HEK293T (cell line): ENCODE results near the gene LPO.

Experiments used
- CTCF ChIA-PET: fragments of 350-600 bp; formaldehyde crosslinking; extraction: SDS; loops from one replicate; lab custom pipeline; 2021; ENCODE audit warnings: antibody characterized with exemption, inconsistent platforms; lab: Yijun Ruan, JAX
- POLR2A ChIA-PET: fragments of 350-600 bp; formaldehyde crosslinking; extraction: SDS; loops from one replicate; lab custom pipeline; 2020; ENCODE audit warnings: antibody characterized with exemption, inconsistent platforms; lab: Yijun Ruan, JAX
- DNase-seq: peaks from one replicate; pipeline ENCODE4 v3.0.0; 2012; ENCODE audit warnings: mixed read lengths; ENCODE audit errors: extremely low spot score
- ARNT ChIP-seq: fragments of 450-650 bp; IDR thresholded peaks from 2 replicates; pipeline ENCODE4 v1.6.1; 2017; ENCODE audit warnings: mild to moderate bottlenecking
- BHLHE40 ChIP-seq: fragments of 450-650 bp; IDR thresholded peaks from 2 replicates; pipeline ENCODE4 v1.6.1; 2016; ENCODE audit warnings: mild to moderate bottlenecking, moderate library complexity, borderline replicate concordance
- CTBP1 ChIP-seq: fragments of 450-650 bp; IDR thresholded peaks from 2 replicates; pipeline ENCODE4 v1.6.1; 2016; ENCODE audit warnings: borderline replicate concordance
- ELF4 ChIP-seq: fragments of 450-650 bp; IDR thresholded peaks from 2 replicates; pipeline ENCODE4 v1.6.1; 2017; ENCODE audit warnings: antibody characterized with exemption
- FOXA1 ChIP-seq: fragments of 450-650 bp; IDR thresholded peaks from 2 replicates; pipeline ENCODE4 v1.6.1; 2016; ENCODE audit warnings: mild to moderate bottlenecking
- FOXK2 ChIP-seq: fragments of 450-650 bp; IDR thresholded peaks from 2 replicates; pipeline ENCODE4 v1.6.1; 2016; ENCODE audit warnings: mild to moderate bottlenecking
- FOXM1 ChIP-seq: fragments of 450-650 bp; IDR thresholded peaks from 2 replicates; pipeline ENCODE4 v1.6.1; 2017; ENCODE audit warnings: mild to moderate bottlenecking, borderline replicate concordance
- HDGF ChIP-seq: fragments of 450-650 bp; IDR thresholded peaks from 2 replicates; pipeline ENCODE4 v1.6.1; 2017; ENCODE audit warnings: antibody characterized with exemption, borderline replicate concordance
- L3MBTL2 ChIP-seq: fragments of 450-650 bp; conservative IDR thresholded peaks from 2 replicates; pipeline ENCODE4 v1.6.1; 2016; ENCODE audit warnings: mild to moderate bottlenecking
- LEF1 ChIP-seq: fragments of 450-650 bp; IDR thresholded peaks from 2 replicates; pipeline ENCODE4 v1.6.1; 2017; ENCODE audit warnings: mild to moderate bottlenecking, borderline replicate concordance
- NFRKB ChIP-seq: fragments of 450-650 bp; IDR thresholded peaks from 2 replicates; pipeline ENCODE4 v1.6.1; 2016; ENCODE audit warnings: mild to moderate bottlenecking, moderate library complexity
- SP1 ChIP-seq: fragments of 450-650 bp; IDR thresholded peaks from 2 replicates; pipeline ENCODE4 v1.6.1; 2017
- SUZ12 ChIP-seq: fragments of 450-650 bp; IDR thresholded peaks from 2 replicates; pipeline ENCODE4 v1.6.1; 2016; ENCODE audit warnings: mild to moderate bottlenecking
- ZNF384 ChIP-seq: fragments of 450-650 bp; IDR thresholded peaks from 2 replicates; pipeline ENCODE4 v1.6.1; 2016
- TF ChIP-seq, protein P1 (sequence below): fragments of 450-650 bp; IDR thresholded peaks from 2 replicates; pipeline ENCODE4 v1.6.1; 2016

The LPO gene

GRCh38 chr17:58308985-58309917 lies 70.9 kb downstream of the LPO start:
- no peak for DNase-seq
- TF ChIP-seq SUZ12 (no peak), HDGF (no peak)
- ChIA-PET POLR2A (interaction anchor here (2.9 kb wide), 1 partner anchor 43 kb away, joined by 9 read pairs; the partner anchor contains the start of gene SUPT4H1), CTCF (interaction anchor here (1.2 to 2.1 kb wide), 2 partner anchors 8 to 108 kb away, joined by 3 to 8 read pairs; partner anchors contain the start of gene RNF43)

DNA sequence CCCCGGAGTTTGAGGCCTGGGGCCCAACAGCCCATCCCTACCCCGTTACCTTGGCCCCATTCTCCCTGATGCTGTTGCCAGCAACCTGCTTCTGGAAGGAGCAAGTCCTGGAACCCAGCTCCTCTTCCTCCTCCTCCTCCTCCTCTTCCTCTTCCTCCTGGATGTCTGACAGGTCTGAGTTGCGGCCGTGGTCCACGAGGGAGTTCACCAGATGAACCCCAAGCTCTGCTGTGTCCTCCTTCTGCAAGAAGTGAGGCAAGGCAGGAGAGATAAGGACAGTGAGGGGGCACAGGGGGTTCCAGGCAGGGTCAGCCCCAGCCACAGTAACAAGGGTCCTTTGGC lies 71.5 kb downstream of the LPO start:
- CTCF ChIA-PET: interaction anchor here (1.2 kb wide), 1 partner anchor 8 kb away, joined by 3 read pairs; no protein-coding TSS in a partner anchor
- DNase-seq: no peak
- POLR2A ChIA-PET: interaction anchor here (2.9 kb wide), 1 partner anchor 42 kb away, joined by 9 read pairs; the partner anchor contains the start of gene SUPT4H1
- TF ChIP-seq NFRKB: no peak
- no peak for TF ChIP-seq HDGF
- TF ChIP-seq SP1: no peak
- TF ChIP-seq, protein P1, sequence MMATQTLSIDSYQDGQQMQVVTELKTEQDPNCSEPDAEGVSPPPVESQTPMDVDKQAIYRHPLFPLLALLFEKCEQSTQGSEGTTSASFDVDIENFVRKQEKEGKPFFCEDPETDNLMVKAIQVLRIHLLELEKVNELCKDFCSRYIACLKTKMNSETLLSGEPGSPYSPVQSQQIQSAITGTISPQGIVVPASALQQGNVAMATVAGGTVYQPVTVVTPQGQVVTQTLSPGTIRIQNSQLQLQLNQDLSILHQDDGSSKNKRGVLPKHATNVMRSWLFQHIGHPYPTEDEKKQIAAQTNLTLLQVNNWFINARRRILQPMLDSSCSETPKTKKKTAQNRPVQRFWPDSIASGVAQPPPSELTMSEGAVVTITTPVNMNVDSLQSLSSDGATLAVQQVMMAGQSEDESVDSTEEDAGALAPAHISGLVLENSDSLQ: no peak
- no peak for TF ChIP-seq CTBP1
- TF ChIP-seq FOXM1: no peak
- no peak for TF ChIP-seq ELF4
- TF ChIP-seq FOXA1: no peak
- no peak for TF ChIP-seq LEF1

GRCh38 chr17:58310511-58311428 lies 72.4 kb downstream of the LPO start:
- DNase-seq: no peak
- no peak for TF ChIP-seq CTBP1
- no peak for TF ChIP-seq NFRKB
- TF ChIP-seq BHLHE40: no peak
- no peak for TF ChIP-seq ELF4
- no peak for TF ChIP-seq FOXA1
- TF ChIP-seq ZNF384: no peak
- no peak for TF ChIP-seq SUZ12
- no peak for TF ChIP-seq FOXM1
- TF ChIP-seq LEF1: no peak
- POLR2A ChIA-PET: no interaction called here
- CTCF ChIA-PET: no interaction called here

- ChIA-PET CTCF (no interaction called here), POLR2A (no interaction called here)
- no peak for DNase-seq
- TF ChIP-seq FOXK2 (no peak), L3MBTL2 (no peak), LEF1 (no peak), ELF4 (no peak), FOXM1 (no peak), SUZ12 (no peak), ZNF384 (no peak), NFRKB (no peak), SP1 (no peak), FOXA1 (no peak), HDGF (no peak)
- TF ChIP-seq, protein P1: no peak
Observed at GRCh38 chr17:58311429-58311894, 73.1 kb downstream of the LPO start.

- ChIA-PET POLR2A (interaction anchor here (1.2 kb wide), 1 partner anchor 40 kb away, joined by 6 read pairs; the partner anchor contains the start of gene SUPT4H1), CTCF (interaction anchor here (0.7 to 0.8 kb wide), 2 partner anchors 8 to 1190 kb away, joined by 3 to 5 read pairs; no protein-coding TSS in a partner anchor)
- no peak for DNase-seq
- TF ChIP-seq, protein P1: no peak
- TF ChIP-seq ARNT: no peak
- no peak for TF ChIP-seq CTBP1
- TF ChIP-seq L3MBTL2: no peak
Observed at GRCh38 chr17:58312021-58312630, 73.7 kb downstream of the LPO start.
